HG02840 (cell line): ENCODE measurements around the gene SPATA2.
"Not testable (repeated sequence)": the region's sequence is repeated elsewhere in the genome, so short reads cannot be mapped to it uniquely, and the experiment has no call there.

Source experiments
- ATAC-seq: cut with Tn5 transposase; IDR thresholded peaks from one replicate; pipeline ENCODE4 v1.9.1; 2021; ENCODE audit warnings: mild to moderate bottlenecking, moderate library complexity, moderate number of reproducible peaks; ENCODE audit not compliant: unreplicated experiment, low FRiP score

SPATA2 gene

DNA sequence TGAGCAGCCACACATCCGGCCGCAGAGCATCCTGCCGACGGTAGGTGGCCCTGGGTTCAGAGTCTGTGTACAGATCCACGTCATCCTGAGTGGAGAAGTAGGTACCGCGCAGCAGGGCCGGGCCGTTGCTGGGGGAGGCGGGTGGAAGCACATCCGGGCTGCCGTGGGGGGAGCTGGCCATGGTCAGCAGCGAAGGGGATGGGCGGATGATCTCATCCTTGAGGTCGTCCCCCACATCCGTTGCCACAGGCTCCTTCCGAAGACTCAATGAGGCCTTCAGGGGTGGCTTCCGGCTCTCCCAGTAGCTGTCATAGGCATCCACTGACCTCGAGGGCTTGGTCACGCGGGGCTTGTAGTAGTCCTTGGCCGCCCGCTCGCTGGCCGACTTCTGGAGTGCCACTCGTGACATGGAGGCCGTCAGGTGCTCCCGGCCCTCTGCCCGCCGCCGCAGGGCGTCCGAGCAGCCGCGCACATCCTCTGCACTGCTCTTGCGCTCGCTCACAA is 9.2 kb downstream of the SPATA2 start:
- ATAC-seq, result no peak

GRCh38 chr20:49905415-49906091 is 9.8 kb downstream of the SPATA2 start:
- ATAC-seq, result no peak

DNA sequence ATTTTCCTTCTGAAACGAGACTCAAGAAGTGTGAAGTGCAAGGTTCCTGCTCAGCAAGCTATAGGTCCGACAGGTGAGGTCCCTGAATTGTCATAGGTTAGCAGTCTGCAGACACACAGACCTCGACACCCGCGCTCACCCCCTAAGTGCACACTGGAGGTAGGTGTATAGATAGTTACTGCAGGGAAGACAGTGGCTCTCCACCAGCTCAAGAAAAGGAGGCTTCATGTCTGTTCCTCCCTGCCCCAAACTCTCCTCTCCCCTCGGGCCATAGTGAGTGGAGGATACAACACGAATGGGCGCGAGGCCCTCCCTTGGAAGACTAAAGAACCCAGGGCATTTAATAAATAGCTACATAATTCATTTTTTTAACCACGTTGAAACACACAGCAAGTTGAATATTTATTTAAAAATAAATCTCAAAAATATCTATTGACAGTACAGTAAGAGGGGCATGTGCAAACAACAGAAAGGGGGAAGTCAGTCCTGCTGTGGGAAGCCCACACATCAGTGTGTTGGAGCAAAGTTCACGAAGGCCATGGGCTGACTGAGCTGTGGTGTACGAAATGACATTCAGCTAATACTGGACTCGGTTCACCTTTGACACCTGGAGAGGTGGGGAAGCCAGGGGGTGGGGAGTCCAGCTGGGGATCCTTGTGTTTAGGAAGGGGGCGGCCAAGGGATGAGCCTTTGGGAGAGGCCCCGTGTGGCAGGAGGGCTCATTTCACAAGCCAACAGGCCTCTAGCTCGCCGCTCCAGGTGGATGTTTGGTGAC is 10.7 kb downstream of the SPATA2 start:
- no peak for ATAC-seq

GRCh38 chr20:49901588-49901987 is 13.7 kb downstream of the SPATA2 start:
- no peak for ATAC-seq

DNA sequence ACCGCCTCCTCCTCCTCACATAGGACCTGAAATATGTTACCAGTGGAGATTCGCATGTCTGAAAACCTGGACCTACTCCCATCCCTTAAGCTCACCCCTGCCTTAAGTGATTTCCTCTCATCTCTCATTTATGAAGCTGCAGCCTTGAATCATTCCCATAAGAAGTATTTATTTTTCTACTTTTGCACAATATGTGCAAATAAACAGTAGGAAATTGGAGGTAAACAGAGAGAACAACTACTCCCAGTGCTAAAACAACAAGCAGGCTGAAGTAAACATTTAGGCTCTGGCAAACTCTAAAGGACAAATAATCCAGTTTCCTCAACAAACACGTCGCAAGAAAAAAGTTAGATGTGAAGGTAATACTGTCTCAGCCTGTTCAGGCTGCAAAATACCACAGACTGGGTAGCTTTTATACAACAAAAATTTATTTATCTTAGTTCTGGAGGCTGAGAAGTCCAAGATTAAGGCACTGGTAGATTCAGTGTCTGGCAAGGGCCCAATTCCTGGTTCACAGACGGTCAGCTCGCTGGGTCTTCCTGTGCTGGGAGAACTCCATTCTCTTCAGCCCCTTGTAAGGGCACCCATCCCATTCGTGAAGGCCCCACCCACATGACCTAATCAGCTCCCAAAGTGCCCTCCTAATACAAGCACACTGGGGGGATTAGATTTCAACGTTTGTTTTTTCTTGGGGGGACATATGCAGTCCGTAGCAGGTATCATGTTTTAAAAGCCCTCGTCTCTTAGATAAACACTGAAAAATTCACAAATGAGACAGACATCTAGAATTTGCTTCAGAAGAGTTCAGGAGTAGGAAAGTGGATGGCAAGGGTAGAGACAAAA is 15.6 kb downstream of the SPATA2 start:
- ATAC-seq, result no peak

GRCh38 chr20:49896204-49896603 is 19.1 kb downstream of the SPATA2 start:
- ATAC-seq, result no peak

GRCh38 chr20:49895474-49896093 is 19.7 kb downstream of the SPATA2 start:
- not testable (repeated sequence) for ATAC-seq

DNA sequence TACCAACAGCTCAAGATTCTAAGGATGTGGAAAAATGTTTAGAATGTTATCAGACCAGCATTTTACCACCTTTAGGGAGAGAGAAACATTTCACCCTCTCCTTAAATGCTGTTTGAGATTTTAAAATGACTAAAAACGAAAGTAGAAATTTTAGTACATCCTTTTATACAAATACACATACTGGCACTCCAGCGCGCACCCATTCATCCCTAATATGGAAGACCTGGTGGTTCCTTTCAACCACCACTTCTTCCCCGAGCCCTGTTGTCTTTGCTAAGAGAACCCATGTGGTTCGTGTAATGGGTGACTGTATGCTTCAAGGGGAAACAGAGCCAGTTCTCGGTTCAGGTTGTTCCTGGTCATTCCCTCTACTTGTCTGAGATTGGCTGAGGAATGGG is 21.3 kb downstream of the SPATA2 start:
- no peak for ATAC-seq

- no peak for ATAC-seq
These were observed 21.9 kb downstream of the SPATA2 start for GRCh38 chr20:49893242-49894072.

GRCh38 chr20:49892817-49893216 is 22.5 kb downstream of the SPATA2 start:
- no peak for ATAC-seq

GRCh38 chr20:49892260-49892659 is 23.1 kb downstream of the SPATA2 start:
- no peak for ATAC-seq

DNA sequence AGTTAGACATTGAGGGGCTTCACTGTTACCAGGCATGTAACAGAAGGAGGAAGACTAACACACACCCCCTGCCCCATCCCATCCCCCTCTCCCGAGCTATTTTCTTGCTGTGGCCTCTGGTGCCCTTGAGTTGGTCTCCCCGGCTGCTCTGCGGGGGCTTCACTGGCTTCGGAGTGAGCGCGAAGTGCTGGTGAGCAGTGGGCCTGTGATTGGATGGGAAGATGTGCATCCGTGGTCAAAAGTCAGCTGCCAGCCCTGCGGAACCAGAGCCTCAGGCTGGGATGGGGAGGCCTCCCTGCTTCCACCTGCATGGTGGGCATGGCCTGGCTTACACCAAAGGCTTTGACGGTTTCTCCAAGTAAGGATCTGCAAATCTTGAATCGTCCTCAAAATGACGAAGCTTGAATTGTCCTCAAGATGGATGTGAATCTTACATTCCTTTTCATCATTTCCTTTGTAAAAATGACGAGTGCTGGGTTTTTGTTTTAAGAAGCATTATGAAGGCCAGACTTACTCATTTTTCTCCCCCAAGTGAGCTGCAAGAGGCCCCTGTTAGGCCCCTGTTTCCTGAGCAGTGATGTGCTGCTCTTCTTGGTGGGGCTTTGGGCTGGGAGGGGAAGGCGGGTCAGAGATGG is 23.7 kb downstream of the SPATA2 start:
- no peak for ATAC-seq

DNA sequence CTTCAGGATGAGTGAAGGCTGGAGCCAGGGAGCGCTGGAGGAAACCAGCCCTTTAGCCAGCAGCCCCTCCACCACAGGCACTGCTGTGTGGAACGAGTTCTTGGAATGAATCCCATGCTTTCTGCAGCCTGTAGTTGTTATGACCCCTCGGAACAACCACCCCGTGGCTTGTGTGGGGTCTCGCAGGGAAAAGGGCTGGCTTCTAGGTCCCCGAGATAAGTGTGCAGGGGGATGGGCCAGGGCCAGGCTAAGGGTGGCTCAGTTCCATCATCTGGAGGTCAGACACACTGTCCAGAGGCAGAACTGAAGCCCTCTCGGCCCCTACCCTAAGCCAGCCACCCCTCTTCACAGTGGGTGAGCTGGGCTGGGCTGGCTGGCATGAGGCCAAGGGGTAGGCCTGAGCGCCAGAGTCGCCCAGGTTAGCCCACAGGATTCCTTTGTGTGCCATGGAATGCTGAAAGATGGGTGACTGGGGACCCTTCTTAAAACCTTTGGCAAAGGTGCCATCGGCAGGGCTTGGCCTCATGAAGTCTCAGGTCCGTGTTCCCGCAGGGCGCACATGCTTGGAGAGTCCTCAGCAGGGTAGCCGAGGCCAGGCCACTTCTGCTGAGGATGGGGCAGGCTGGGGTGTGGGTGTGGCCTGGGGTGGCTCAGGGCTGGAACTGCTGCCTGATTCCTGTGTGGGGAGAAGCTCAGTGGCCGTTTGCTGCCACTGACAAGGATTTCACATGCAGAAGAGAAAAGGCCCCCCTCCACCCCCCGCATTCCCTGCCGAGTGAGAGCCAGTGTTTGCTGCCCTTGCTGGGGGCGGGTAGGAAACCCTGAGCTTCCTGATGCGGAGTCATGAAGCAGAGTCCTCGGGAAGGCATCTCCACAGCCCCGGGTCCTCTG is 24.6 kb downstream of the SPATA2 start:
- ATAC-seq, result no peak

GRCh38 chr20:49889935-49890333 is 25.4 kb downstream of the SPATA2 start:
- no peak for ATAC-seq

- no peak for ATAC-seq
These were observed 26.1 kb downstream of the SPATA2 start for GRCh38 chr20:49889001-49889934.

DNA sequence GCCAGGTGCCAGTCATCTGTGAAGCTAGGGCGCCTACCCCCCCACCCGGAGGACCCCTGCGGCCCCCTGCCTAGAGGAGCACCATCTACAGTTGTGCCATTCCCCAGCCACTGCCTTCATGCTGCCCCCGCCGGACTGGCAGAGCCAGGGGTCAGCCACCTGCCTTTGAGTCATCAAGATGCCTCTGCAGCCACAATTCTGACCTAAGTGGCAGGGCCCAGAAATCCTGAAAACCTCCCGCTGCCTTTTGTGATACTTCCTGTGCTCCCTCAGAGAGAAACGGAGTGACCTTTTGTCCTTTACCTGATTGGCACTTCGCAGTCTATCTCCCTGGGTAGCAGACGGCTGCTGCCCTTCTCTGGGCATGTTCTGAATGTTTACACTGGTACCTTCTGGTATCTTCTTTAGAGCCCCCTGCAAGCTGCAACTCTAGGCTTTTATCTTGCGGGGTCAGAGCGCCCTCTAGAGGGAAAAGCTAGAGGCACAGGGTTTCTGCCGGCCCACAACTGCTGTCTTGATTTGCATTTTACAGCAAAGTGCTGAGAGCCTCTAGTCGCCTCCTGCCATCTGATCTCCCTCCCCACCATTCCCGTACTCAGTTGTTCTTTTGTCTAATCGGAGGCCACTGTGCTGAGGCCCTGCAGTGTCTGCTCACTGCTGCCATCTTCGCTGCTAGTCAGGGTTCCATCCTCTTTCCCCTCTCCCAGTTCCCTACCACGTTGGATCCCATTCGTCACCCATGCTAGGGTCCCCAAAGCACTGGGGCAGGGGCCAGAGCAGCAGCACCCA is 26.9 kb downstream of the SPATA2 start:
- ATAC-seq, result no peak
